ENCODE results near the gene CELF4. TPM values are rescaled to one million over a fixed set of nuclear protein-coding genes. Genes with fewer than 3 reads are reported as not detected.

CELF4 gene
- total RNA-seq, 2 donors from 2014 or later: 3.3 to 4.7 TPM

DNA sequence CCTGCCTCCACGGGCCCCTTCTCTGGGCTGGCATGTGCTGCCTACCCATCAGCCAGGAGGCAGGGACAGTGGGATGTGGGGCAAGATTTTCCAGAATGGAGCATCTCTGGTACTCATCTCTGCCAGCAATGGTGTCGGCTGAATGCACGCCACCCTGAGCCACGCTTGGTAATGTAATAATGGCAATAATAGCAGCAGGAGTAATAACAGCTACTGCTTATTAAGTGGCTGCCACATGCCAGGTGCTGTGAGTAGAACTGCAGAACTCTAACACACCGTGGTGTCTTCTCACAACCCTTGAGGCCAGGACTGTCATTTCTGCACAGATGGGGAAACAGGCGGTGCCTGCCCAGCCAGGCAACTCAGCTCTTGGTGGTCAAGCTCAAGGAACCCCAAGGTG, 113.6 kb downstream of the CELF4 start:
- H3K36me3 ChIP-seq (replicated peaks in 1 of 2; ENCODE audit: insufficient read depth in 1 of 2, low read depth in 2 of 2): no peaks in the 10 kb centered on the region
- DNase-seq: no peak
- 79% methylated on average over 6 of the region's 6 CpGs; no CpG with 5 or more reads in 1 of the 2 donors for WGBS, 2 donors
- intact Hi-C loops (cut with DNase I): no loop called here
- peaks cover 18% of the 10 kb centered on the region for H3K4me1 ChIP-seq
- TF ChIP-seq, protein P1, sequence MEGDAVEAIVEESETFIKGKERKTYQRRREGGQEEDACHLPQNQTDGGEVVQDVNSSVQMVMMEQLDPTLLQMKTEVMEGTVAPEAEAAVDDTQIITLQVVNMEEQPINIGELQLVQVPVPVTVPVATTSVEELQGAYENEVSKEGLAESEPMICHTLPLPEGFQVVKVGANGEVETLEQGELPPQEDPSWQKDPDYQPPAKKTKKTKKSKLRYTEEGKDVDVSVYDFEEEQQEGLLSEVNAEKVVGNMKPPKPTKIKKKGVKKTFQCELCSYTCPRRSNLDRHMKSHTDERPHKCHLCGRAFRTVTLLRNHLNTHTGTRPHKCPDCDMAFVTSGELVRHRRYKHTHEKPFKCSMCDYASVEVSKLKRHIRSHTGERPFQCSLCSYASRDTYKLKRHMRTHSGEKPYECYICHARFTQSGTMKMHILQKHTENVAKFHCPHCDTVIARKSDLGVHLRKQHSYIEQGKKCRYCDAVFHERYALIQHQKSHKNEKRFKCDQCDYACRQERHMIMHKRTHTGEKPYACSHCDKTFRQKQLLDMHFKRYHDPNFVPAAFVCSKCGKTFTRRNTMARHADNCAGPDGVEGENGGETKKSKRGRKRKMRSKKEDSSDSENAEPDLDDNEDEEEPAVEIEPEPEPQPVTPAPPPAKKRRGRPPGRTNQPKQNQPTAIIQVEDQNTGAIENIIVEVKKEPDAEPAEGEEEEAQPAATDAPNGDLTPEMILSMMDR (IDR thresholded peaks at IDR 0.05): no peak
- no peak for TF ChIP-seq POLR2A (IDR thresholded peaks at IDR 0.05)
- H3K27me3 ChIP-seq: no peaks in the 10 kb centered on the region
- H3K9me3 ChIP-seq: no peaks in the 10 kb centered on the region
- no peak for ATAC-seq
- H3K4me3 ChIP-seq: no peak overlapping the region
- peak overlapping the region in 1 of 4 donors; percentile 12 for H3K27ac ChIP-seq

DNA sequence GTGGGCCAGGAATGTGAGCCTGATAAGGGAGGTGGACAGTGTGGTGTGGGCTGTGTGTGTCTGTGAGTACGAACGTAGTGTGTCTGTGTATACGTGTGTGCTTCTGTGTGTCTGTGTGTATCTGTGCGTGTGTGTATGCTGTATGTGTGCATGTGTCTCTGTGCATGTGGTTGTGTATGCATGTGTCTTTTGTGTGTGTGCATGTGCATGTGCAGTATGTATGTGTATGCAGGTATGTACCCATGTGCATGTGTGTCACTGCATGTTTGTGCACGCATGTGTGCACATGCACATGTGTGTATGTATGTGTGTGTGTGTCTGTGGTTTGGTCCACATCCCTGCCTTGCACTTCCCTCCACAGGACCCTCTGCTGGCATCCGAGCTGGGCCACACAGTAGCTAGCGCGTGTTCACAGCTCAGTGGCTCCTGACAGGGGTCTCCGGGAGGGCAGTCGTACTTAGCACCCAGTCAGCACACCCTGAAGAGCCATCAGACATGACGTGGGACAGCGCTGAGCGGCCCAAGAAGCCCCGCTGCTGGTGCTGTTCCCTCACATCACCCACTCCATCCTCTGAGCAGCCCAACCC, 114.3 kb downstream of the CELF4 start:
- TF ChIP-seq, protein P1 (IDR thresholded peaks at IDR 0.05): no peak
- no peak for TF ChIP-seq POLR2A (IDR thresholded peaks at IDR 0.05)
- WGBS, 2 donors: 80 to 83% methylated on average over 6 to 14 of the region's 14 CpGs
- Histone ChIP-seq H3K27ac (no peak overlapping the region), H3K9me3 (no peaks in the 10 kb centered on the region), H3K27me3 (no peaks in the 10 kb centered on the region), H3K4me1 (peaks cover 18% of the 10 kb centered on the region), H3K4me3 (no peak overlapping the region), H3K36me3 (replicated peaks in 1 of 2; ENCODE audit: insufficient read depth in 1 of 2, low read depth in 2 of 2) (no peaks in the 10 kb centered on the region)
- ATAC-seq (no peak), DNase-seq (no peak)
- intact Hi-C loops (cut with DNase I): no loop called here

DNA sequence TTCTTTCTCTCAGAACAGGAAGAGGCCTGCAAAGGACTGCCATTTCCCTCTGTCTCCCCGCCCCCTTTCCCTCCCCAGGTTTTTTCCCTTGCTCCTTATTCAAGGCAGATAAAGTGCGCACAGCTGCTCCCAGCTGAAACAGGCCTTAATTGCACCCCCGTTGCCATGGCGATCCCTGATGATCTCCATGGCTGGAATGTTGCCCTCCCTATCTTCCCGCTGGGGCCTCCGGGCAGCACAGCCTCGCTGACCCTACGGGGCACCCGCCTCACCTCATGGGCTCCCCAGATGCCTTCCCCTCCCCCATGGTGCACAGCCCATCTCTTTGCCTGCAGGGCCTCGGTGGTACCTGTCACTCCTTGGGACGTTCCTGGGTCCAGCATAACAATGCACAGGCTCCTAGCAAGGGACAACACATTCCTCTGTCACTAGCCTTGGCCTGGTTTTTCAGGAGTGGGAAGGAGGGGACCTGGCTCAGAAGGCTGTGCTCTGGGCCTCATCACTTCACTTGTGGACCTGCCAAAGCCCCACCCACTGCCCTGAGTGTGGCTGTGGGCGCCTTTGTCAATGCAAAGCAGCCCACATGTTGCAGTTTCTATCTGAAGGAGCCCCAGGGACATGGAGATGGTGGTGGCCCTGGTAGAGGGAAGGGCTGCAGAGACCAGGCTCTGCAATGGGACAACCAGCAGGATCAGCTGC, 115.0 kb downstream of the CELF4 start:
- Histone ChIP-seq H3K9me3 (no peaks in the 10 kb centered on the region), H3K4me1 (peaks cover 18% of the 10 kb centered on the region), H3K27me3 (no peaks in the 10 kb centered on the region), H3K36me3 (replicated peaks in 1 of 2; ENCODE audit: insufficient read depth in 1 of 2, low read depth in 2 of 2) (no peaks in the 10 kb centered on the region), H3K4me3 (no peak overlapping the region), H3K27ac (no peak overlapping the region)
- ATAC-seq: no peak
- intact Hi-C loops (cut with DNase I): no loop called here
- DNase-seq: peak in 3 of 4 donors; percentile 24 to 49 (median 35)
- TF ChIP-seq POLR2A (IDR thresholded peaks at IDR 0.05): no peak
- TF ChIP-seq, protein P1 (IDR thresholded peaks at IDR 0.05): no peak
- WGBS, 2 donors: 33 to 40% methylated on average over 6 to 12 of the region's 12 CpGs

DNA sequence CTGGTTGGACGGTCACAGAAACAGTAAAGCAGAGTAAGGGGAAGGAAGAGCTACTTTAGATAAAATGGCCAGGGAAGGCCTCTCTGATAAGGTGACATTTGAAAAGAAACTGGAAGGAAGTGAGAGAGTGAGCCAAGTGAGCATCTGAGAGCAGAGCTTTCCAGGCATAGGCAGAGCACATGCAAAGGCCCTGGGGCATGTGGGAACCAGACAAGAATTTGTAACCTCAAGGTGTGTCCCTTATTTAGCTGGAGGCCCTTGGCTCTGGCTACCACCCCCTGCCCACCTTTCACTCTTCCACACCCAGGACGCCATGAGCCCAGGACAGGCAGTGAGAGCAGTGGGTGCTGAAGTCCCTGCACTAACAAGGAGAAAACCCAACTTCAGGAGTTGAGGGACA, 116.0 kb downstream of the CELF4 start:
- H3K27me3 ChIP-seq: no peaks in the 10 kb centered on the region
- DNase-seq (no peak), ATAC-seq (no peak)
- intact Hi-C loops (cut with DNase I): no loop called here
- TF ChIP-seq, protein P1 (IDR thresholded peaks at IDR 0.05): no peak
- TF ChIP-seq POLR2A (IDR thresholded peaks at IDR 0.05): no peak
- no peaks in the 10 kb centered on the region for H3K36me3 ChIP-seq (replicated peaks in 1 of 2; ENCODE audit: insufficient read depth in 1 of 2, low read depth in 2 of 2)
- no peak overlapping the region for H3K27ac ChIP-seq
- 75 to 81% methylated on average over 2 of the region's 2 CpGs for WGBS, 2 donors
- no peak overlapping the region for H3K4me3 ChIP-seq
- H3K4me1 ChIP-seq: peaks cover 18% of the 10 kb centered on the region
- no peaks in the 10 kb centered on the region for H3K9me3 ChIP-seq

Data from body of pancreas (tissue), 4 donors.